WTC11 (cell line): ENCODE measurements around the gene C16orf90. TPM values are rescaled to one million over a fixed set of nuclear protein-coding genes. Genes with fewer than 3 reads are reported as not detected.

Experiments
- ATAC-seq: fragments of 200-7000 bp; cut with Tn5 transposase; 2 replicates; pipeline ENCODE4 v1.10.0; 2021; ENCODE audit warnings: mild to moderate bottlenecking, moderate library complexity
- CTCF ChIA-PET: fragments of 300-600 bp; sonication (Branson Sonifier 250); formaldehyde crosslinking; loops from one replicate; lab custom pipeline; 2021; ENCODE audit warnings: antibody characterized with exemption; lab: Charles Lee
- POLR2A ChIA-PET: fragments of 350-600 bp; sonication (Branson Sonifier 250); formaldehyde crosslinking; loops from one replicate; lab custom pipeline; 2021; ENCODE audit warnings: antibody characterized with exemption; lab: Charles Lee
- DNase-seq: peaks from one replicate; pipeline ENCODE4 v3.0.0; 2021; ENCODE audit warnings: low spot score
- H3K27ac Mint-ChIP-seq: 2 replicates; pipeline ENCODE4 v1.8.0; 2021; ENCODE audit warnings: mixed read lengths
- H3K27me3 Mint-ChIP-seq: 2 replicates; pipeline ENCODE4 v1.8.0; 2021; ENCODE audit warnings: low read depth, mild to moderate bottlenecking, moderate library complexity, mixed read lengths
- H3K36me3 Mint-ChIP-seq: 2 replicates; pipeline ENCODE4 v1.8.0; 2021; ENCODE audit warnings: mixed read lengths
- H3K4me1 Mint-ChIP-seq: 2 replicates; pipeline ENCODE4 v1.8.0; 2022; ENCODE audit warnings: mixed read lengths
- H3K4me3 Mint-ChIP-seq: 2 replicates; pipeline ENCODE4 v1.8.0; 2021; ENCODE audit warnings: mild to moderate bottlenecking, moderate library complexity, mixed read lengths
- H3K9me3 Mint-ChIP-seq: 2 replicates; pipeline ENCODE4 v1.8.0; 2021; ENCODE audit warnings: mixed read lengths
- AFF4 ChIP-seq: sonication (generic); formaldehyde crosslinking; IDR thresholded peaks from 2 replicates; pipeline ENCODE4 v1.8.1; 2023; ENCODE audit warnings: mild to moderate bottlenecking, missing genetic modification reagents, borderline replicate concordance
- ARID4B ChIP-seq: sonication (generic); formaldehyde crosslinking; IDR thresholded peaks from 2 replicates; pipeline ENCODE4 v1.8.0; 2023; ENCODE audit warnings: missing genetic modification reagents, mild to moderate bottlenecking, borderline replicate concordance
- CREB1 ChIP-seq: sonication (generic); formaldehyde crosslinking; IDR thresholded peaks from 2 replicates; pipeline ENCODE4 v1.8.0; 2023; ENCODE audit warnings: mild to moderate bottlenecking, missing genetic modification reagents
- GABPB1 ChIP-seq: sonication (generic); formaldehyde crosslinking; IDR thresholded peaks from 2 replicates; pipeline ENCODE4 v1.8.1; 2023; ENCODE audit warnings: mild to moderate bottlenecking, missing genetic modification reagents
- GRHL2 ChIP-seq: fragments of 250-450 bp; sonication (Bioruptor Pico); IDR thresholded peaks from 2 replicates; pipeline ENCODE4 v1.8.0; 2022; ENCODE audit warnings: mild to moderate bottlenecking, moderate library complexity; ENCODE audit not compliant: insufficient replicate concordance, severe bottlenecking
- PRDM15 ChIP-seq: sonication (generic); formaldehyde crosslinking; IDR thresholded peaks from 2 replicates; pipeline ENCODE4 v1.8.0; 2022; ENCODE audit warnings: missing genetic modification reagents
- ZNF281 ChIP-seq: sonication (generic); formaldehyde crosslinking; IDR thresholded peaks from 2 replicates; pipeline ENCODE4 v1.8.0; 2023; ENCODE audit warnings: mild to moderate bottlenecking, missing genetic modification reagents
- total RNA-seq: library from RNA; stranded (reverse); gene quantifications from 3 replicates; pipeline ENCODE4 v1.2.3, GENCODE V29; 2021

Gene C16orf90
- total RNA-seq, 1 experiment from 2014 or later, result not detected

GRCh38 chr16:3465911-3466584 is 29.2 kb downstream of the C16orf90 start (continued):
- TF ChIP-seq AFF4 (no peak), GRHL2 (CRISPR knock-in tag) (no peak), CREB1 (CRISPR knock-in tag) (no peak)

- H3K36me3 Mint-ChIP-seq, result peaks cover 13% of the 10 kb centered on the region; the same call in 1 of the 2 replicates
- no peak for TF ChIP-seq GABPB1 (CRISPR knock-in tag)
- no peak for TF ChIP-seq ARID4B (CRISPR knock-in tag)
- no peak for TF ChIP-seq ZNF281 (CRISPR knock-in tag)
- no peak for TF ChIP-seq PRDM15 (CRISPR knock-in tag)
- DNase-seq, result no peak
- no peaks in the 10 kb centered on the region for H3K27me3 Mint-ChIP-seq
- ChIA-PET CTCF (interaction anchor here (1.0 kb wide), 1 partner anchor 26 kb away, joined by 3 read pairs; no protein-coding TSS in a partner anchor), POLR2A (no interaction called here)
- ATAC-seq, result no peak
- H3K4me3 Mint-ChIP-seq, result no peak overlapping the region
- H3K9me3 Mint-ChIP-seq, result no peaks in the 10 kb centered on the region
- H3K27ac Mint-ChIP-seq, result peak overlapping the region; percentile 85
- peaks cover 68% of the 10 kb centered on the region for H3K4me1 Mint-ChIP-seq
Measured at GRCh38 chr16:3465301-3465700, 30.0 kb downstream of the C16orf90 start.
